Prostate gland (tissue), 2 donors: ENCODE data around the gene MXI1.

ENCODE experiments used
- POLR2A ChIP-seq: fragments of 450-650 bp; IDR thresholded peaks from one replicate; pipeline ENCODE4 v1.6.1; 2016; ENCODE audit warnings: antibody characterized with exemption, mild to moderate bottlenecking
- POLR2AphosphoS5 ChIP-seq: sonication (generic); formaldehyde crosslinking; IDR thresholded peaks from one replicate; pipeline ENCODE4 v1.6.1; 2017; ENCODE audit warnings: antibody characterized with exemption
- TF ChIP-seq, protein P1 (sequence below), 4 experiments: fragments of 200-600 bp in 2 of 4; fragments of 450-650 bp in 2 of 4; sonication (generic) in 2 of 4; IDR thresholded peaks; 1 replicate in 3 of 4; 2 replicates in 1 of 4; pipeline ENCODE4 v1.5.1; 2016 to 2019; ENCODE audit warnings: antibody characterized with exemption in 4 of 4, mild to moderate bottlenecking in 2 of 4, moderate library complexity in 2 of 4

DNA sequence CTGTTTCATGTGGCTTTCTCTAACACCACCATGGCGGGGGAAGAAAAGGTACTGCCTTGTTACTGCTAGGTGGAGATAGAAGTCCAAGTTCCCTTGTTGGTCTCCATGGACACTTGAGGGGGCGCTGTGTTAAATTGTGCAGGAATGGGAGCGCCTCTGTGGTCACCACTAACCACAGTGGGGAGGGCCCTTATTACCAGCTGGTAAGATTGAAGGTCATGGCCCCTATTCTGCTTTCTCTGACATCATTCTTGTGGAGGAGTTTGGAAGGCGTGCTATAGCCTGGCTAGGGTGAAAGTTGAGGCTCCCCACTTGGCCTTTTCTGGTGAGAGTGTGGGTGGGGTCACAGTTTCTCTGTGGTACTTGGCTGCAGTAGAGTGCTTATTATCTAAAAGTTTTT lies 14.9 kb upstream of the MXI1 start:
- TF ChIP-seq POLR2A, result no peak
- TF ChIP-seq, protein P1, sequence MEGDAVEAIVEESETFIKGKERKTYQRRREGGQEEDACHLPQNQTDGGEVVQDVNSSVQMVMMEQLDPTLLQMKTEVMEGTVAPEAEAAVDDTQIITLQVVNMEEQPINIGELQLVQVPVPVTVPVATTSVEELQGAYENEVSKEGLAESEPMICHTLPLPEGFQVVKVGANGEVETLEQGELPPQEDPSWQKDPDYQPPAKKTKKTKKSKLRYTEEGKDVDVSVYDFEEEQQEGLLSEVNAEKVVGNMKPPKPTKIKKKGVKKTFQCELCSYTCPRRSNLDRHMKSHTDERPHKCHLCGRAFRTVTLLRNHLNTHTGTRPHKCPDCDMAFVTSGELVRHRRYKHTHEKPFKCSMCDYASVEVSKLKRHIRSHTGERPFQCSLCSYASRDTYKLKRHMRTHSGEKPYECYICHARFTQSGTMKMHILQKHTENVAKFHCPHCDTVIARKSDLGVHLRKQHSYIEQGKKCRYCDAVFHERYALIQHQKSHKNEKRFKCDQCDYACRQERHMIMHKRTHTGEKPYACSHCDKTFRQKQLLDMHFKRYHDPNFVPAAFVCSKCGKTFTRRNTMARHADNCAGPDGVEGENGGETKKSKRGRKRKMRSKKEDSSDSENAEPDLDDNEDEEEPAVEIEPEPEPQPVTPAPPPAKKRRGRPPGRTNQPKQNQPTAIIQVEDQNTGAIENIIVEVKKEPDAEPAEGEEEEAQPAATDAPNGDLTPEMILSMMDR (IDR thresholded peaks at IDR 0.05), result no peak
- no peak for TF ChIP-seq POLR2AphosphoS5
